T47D (cell line): ENCODE results near the gene GNG11.

Source experiments
- DNase-seq, 2 experiments: peaks; one replicate each; pipeline versions ENCODE4 v3.0.0 to v3.0.0-alpha.2; 2011 to 2012; ENCODE audit warnings: low read depth in 1 of 2, low spot score in 1 of 2
- JUND ChIP-seq: IDR thresholded peaks from 2 replicates; pipeline ENCODE4 v1.6.1; 2012; ENCODE audit warnings: low read depth
- in situ Hi-C: cut with HindIII; loops from 2 replicates; pipeline ENCODE4 v1.10.0; 2016; ENCODE audit warnings: low sequenced_read_pairs, low pct_unique_long_range_greater_than_20kb

GNG11 gene

GRCh38 chr7:93921607-93922566 lies at the start of gene GNG11:
Gene GNG11 (plus strand): TSS chr7:93921735. CDS start chr7:93922138, 403 bp downstream.
- in situ Hi-C loops: no loop called here
- peak in 1 of 2 experiments; percentile 86 for DNase-seq
- TF ChIP-seq JUND: no peak

GRCh38 chr7:93873998-93874574 lies 47.4 kb upstream of the GNG11 start:
- in situ Hi-C loops: no loop called here
- no peak for DNase-seq
- no peak for TF ChIP-seq JUND

- in situ Hi-C loops: no loop called here
- no peak for TF ChIP-seq JUND
Observed at GRCh38 chr7:93877742-93878141, 43.8 kb upstream of the GNG11 start.

GRCh38 chr7:93879356-93879755 lies 42.2 kb upstream of the GNG11 start:
- no peak for DNase-seq
- no peak for TF ChIP-seq JUND
- in situ Hi-C loops: no loop called here

More at GRCh38 chr7:93877742-93878141, 43.8 kb upstream of the GNG11 start:
- peak in 1 of 2 experiments; percentile 34 for DNase-seq

GRCh38 chr7:93882468-93882867 lies 39.1 kb upstream of the GNG11 start:
- TF ChIP-seq JUND: no peak
- no peak for DNase-seq
- in situ Hi-C loops: no loop called here

- no peak for TF ChIP-seq JUND
- DNase-seq: no peak
- in situ Hi-C loops: no loop called here
Observed at GRCh38 chr7:93883078-93883916, 38.2 kb upstream of the GNG11 start.

- TF ChIP-seq JUND: no peak
- in situ Hi-C loops: no loop called here
- no peak for DNase-seq
Observed at GRCh38 chr7:93883917-93884345, 37.6 kb upstream of the GNG11 start.

- TF ChIP-seq JUND: no peak
- in situ Hi-C loops: no loop called here
- DNase-seq: no peak
Observed at GRCh38 chr7:93884541-93884940, 37.0 kb upstream of the GNG11 start.

- no peak for DNase-seq
- no peak for TF ChIP-seq JUND
- in situ Hi-C loops: no loop called here
Observed at GRCh38 chr7:93889261-93889660, 32.3 kb upstream of the GNG11 start.

GRCh38 chr7:93890041-93890463 lies 31.5 kb upstream of the GNG11 start:
- in situ Hi-C loops: no loop called here
- DNase-seq: no peak
- TF ChIP-seq JUND: no peak

GRCh38 chr7:93890464-93891068 lies 31.0 kb upstream of the GNG11 start, which contains the start of gene TFPI2:
Gene TFPI2 (minus strand): TSS chr7:93890753. CDS start chr7:93890678, 75 bp downstream.
- no peak for TF ChIP-seq JUND
- no peak for DNase-seq
- in situ Hi-C loops: no loop called here

- peak in 1 of 2 experiments; percentile 77 for DNase-seq
- no peak for TF ChIP-seq JUND
- in situ Hi-C loops: no loop called here
Observed at GRCh38 chr7:93894426-93894825, 27.1 kb upstream of the GNG11 start.
